WERI-Rb-1 (cell line): ENCODE data around the gene CIT.
"Not testable (repeated sequence)": the region's sequence is repeated elsewhere in the genome, so short reads cannot be mapped to it uniquely, and the experiment has no call there.

Source experiments
- DNase-seq: peaks from one replicate; pipeline ENCODE4 v3.0.0-alpha.2; 2020
- H3K27ac ChIP-seq: fragments of 250-450 bp; sonication (Bioruptor Pico); 2 replicates; pipeline ENCODE4 v1.5.1; 2020; ENCODE audit warnings: mild to moderate bottlenecking, moderate library complexity
- H3K27me3 ChIP-seq: fragments of 250-450 bp; sonication (Bioruptor Pico); 2 replicates; pipeline ENCODE4 v1.5.1; 2021; ENCODE audit warnings: mild to moderate bottlenecking, low read depth, moderate library complexity; ENCODE audit not compliant: insufficient read depth, severe bottlenecking
- H3K36me3 ChIP-seq: fragments of 250-450 bp; sonication (Bioruptor Pico); 2 replicates; pipeline ENCODE4 v1.5.1; 2020; ENCODE audit warnings: mild to moderate bottlenecking, moderate library complexity
- H3K4me3 ChIP-seq: 2 replicates; pipeline ENCODE4 v1.5.1; 2011; ENCODE audit warnings: low read depth, mild to moderate bottlenecking, control low read depth, low read length
- H3K9me3 ChIP-seq: fragments of 250-450 bp; sonication (Bioruptor Pico); 2 replicates; pipeline ENCODE4 v1.5.1; 2021; ENCODE audit warnings: mild to moderate bottlenecking, moderate library complexity; ENCODE audit not compliant: severe bottlenecking
- TF ChIP-seq, protein P1 (sequence below): IDR thresholded peaks from 2 replicates; pipeline ENCODE4 v1.5.1; 2011; ENCODE audit warnings: low read depth, mild to moderate bottlenecking, control low read depth, inconsistent platforms, low read length

The CIT gene

DNA sequence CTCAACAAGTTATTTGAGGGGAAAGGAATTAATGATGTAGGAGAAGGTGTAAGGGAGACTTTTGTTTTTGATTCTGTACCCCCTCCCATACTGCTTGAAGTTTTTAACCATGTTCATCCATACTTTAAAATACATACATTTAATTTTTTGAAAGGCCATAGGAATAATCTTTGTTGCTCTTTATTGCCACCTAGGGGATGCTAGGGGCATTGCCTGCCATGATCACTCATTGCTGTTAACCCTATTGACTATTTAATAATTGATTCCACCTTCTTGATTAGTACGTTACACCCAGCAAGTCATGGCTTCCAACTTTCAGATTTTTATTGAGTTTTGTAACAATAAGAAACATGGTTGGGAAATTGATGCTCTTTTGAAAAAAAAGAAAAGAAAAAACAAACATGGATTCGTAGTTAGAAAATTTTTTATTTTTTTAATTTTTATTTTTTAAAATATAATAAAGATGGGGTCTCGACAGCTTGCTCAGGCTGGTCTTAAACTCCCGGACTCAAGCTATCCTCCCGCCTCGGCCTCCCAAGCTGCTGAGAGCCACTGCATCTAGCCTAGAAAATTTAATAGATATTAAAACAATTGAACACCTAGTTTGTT is 217.7 kb downstream of the CIT start:
- Histone ChIP-seq H3K27me3 (no peaks in the 10 kb centered on the region), H3K36me3 (no peaks in the 10 kb centered on the region), H3K4me3 (no peak overlapping the region), H3K9me3 (no peaks in the 10 kb centered on the region), H3K27ac (no peak overlapping the region)
- TF ChIP-seq, protein P1, sequence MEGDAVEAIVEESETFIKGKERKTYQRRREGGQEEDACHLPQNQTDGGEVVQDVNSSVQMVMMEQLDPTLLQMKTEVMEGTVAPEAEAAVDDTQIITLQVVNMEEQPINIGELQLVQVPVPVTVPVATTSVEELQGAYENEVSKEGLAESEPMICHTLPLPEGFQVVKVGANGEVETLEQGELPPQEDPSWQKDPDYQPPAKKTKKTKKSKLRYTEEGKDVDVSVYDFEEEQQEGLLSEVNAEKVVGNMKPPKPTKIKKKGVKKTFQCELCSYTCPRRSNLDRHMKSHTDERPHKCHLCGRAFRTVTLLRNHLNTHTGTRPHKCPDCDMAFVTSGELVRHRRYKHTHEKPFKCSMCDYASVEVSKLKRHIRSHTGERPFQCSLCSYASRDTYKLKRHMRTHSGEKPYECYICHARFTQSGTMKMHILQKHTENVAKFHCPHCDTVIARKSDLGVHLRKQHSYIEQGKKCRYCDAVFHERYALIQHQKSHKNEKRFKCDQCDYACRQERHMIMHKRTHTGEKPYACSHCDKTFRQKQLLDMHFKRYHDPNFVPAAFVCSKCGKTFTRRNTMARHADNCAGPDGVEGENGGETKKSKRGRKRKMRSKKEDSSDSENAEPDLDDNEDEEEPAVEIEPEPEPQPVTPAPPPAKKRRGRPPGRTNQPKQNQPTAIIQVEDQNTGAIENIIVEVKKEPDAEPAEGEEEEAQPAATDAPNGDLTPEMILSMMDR, result peak; percentile 67
- DNase-seq, result peak; percentile 21

DNA sequence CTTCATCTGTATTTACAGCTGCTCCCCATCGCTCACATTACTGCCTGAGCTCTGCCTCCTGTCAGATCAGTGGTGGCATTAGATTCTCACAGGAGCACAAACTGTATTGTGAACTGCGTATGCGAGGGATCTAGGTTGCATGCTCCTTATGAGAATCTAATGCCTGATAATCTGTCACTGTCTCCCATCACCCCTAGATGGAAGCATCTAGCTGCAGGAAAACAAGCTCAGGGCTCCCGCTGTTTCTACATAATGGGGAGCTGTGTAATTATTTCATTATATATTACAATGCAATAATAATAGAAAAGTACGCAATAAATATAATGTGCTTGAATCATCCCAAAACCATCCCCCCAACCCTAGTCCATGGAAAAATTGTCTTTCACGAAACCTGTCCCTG is 219.0 kb downstream of the CIT start:
- H3K27ac ChIP-seq, H3K9me3 ChIP-seq, H3K27me3 ChIP-seq, H3K36me3 ChIP-seq, H3K4me3 ChIP-seq: not testable (repeated sequence)
- DNase-seq, result peak; percentile 17
- TF ChIP-seq, protein P1, result peak; percentile 35; the same call in 1 of the 2 replicates

DNA sequence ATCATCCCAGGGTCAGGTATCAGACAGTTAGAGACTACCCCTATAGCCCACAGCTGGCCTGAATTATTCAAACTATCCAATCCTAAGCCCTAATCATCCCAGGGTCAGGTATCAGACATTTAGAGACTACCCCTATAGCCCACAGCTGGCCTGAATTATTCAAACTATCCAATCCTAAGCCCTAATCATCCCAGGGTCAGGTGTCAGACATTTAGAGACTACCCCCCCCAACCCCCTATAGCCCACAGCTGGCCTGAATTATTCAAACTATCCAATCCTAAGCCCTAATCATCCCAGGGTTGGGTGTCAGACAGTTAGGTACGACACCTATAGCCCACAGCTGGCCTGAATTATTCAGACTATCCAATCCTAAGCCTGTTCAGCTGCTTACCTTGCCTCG is 220.1 kb downstream of the CIT start:
- not testable (repeated sequence) for H3K9me3 ChIP-seq, H3K4me3 ChIP-seq, H3K27me3 ChIP-seq, DNase-seq, H3K36me3 ChIP-seq, H3K27ac ChIP-seq

DNA sequence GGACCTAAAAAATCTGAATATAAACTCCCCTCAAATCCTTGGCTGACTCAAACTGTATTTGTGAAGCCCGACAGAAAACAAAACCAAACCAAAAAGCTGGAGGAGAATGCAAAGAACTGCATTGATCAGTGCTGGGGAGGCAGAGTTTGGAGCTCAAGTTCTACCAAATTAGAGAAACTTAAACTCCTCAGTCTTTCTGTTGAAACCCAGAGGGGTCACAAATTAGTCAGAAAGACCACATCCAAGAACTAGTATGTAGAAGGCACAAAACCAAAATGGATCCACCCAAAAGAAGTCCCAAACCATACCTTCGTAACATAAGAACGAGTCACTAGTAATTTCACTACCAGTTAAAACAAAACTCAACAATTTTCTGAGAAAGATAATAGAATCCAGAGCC is 224.5 kb downstream of the CIT start:
- DNase-seq, result no peak
- TF ChIP-seq, protein P1, result no peak
- Histone ChIP-seq H3K4me3 (no peak overlapping the region), H3K27ac (no peak overlapping the region), H3K36me3 (no peaks in the 10 kb centered on the region), H3K9me3 (no peaks in the 10 kb centered on the region), H3K27me3 (no peaks in the 10 kb centered on the region)

DNA sequence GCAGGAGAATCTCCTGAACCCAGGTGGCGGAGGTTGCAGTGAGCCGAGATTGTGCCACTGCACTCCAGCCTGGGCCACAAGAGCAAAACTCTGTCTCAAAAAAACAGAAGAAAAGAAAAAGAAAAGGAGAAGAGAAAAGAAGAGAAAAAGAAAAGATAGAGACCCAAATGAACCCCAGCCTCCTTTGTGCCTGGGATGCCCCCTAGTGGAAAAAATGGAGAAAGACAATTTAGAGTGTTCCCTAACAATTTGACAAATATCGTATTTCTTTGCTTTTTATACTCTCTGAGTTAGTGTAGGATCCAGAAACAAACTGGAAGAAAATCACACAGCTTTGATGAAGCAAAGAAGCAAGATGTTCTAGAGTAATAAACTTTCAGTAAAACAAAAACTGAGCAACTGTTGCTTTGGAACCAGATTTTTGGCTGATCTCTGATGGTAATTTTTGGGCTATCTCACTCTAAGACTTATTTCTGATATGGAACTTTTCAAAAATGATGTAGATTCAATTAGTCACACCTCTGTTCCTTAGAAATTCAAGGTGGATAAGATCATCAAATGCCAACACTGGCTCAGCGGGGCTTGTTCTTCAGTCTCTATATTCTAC is 227.8 kb downstream of the CIT start:
- TF ChIP-seq, protein P1, result peak; percentile 66
- Histone ChIP-seq H3K27ac (no peak overlapping the region), H3K9me3 (no peaks in the 10 kb centered on the region), H3K27me3 (no peaks in the 10 kb centered on the region), H3K4me3 (no peak overlapping the region), H3K36me3 (no peaks in the 10 kb centered on the region)
- no peak for DNase-seq

DNA sequence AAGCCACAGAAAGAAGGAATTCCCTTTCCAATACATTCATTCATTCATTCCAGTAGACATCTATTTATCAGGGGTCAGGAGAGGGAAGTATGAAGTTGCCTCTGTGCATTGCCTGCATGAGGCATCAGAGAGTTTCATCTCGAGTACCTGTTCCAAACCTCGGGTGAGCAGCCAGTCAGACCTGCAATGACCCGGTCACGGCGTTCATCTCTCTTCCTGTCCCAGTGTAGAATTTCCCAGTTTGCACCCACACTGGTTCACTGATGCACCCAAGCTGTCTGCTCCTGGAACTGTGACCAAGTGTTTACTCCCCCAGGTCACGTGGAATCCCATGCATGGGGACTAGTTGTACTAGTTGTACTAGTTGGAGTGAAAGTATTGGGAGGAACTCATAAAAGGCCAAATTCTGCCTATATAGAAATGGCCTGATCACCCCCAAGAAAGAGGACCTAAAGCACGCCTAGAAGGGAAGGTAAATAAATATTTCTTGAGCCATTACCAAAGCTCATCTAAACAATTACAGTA is 231.5 kb downstream of the CIT start:
- TF ChIP-seq, protein P1, result no peak
- no peaks in the 10 kb centered on the region for H3K27me3 ChIP-seq

More for the DNA sequence above, 231.5 kb downstream of the CIT start:
- Histone ChIP-seq H3K4me3 (no peak overlapping the region), H3K27ac (no peak overlapping the region), H3K9me3 (no peaks in the 10 kb centered on the region), H3K36me3 (no peaks in the 10 kb centered on the region)
- DNase-seq, result no peak
